K562 (cell line): ENCODE results near the gene KAT2B. TPM values are rescaled to one million over a fixed set of nuclear protein-coding genes. Genes with fewer than 3 reads are reported as not detected.

ENCODE experiments used
- ATAC-seq: fragments of 200-7000 bp; cut with Tn5 transposase; 3 replicates; pipeline ENCODE4 v1.9.1; 2020; ENCODE audit warnings: moderate library complexity
- BruUV-seq: library from RNA; stranded (reverse); fragments of 400-500 nt; replicated peaks from 2 replicates; lab custom pipeline; 2021; lab: Mats Ljungman, UMichigan
- CTCF ChIA-PET: fragments of 300-600 bp; formaldehyde crosslinking; extraction: SDS; loops from one replicate; lab custom pipeline; 2021; ENCODE audit warnings: low intra/inter-chr PET ratio; lab: Yijun Ruan, JAX
- POLR2A ChIA-PET: fragments of 300-600, 350-650 bp; sonication (Branson Sonifier 250); formaldehyde crosslinking; extraction: SDS; loops from one replicate; lab custom pipeline; 2021; ENCODE audit warnings: antibody characterized with exemption, inconsistent platforms; lab: Yijun Ruan, JAX
- DNase-seq, 4 experiments: peaks; one replicate each; pipeline versions ENCODE4 v3.0.0 to v3.0.0-alpha.2; 2011 to 2018; ENCODE audit warnings: low spot score in 3 of 4, mixed read lengths in 3 of 4; ENCODE audit errors: extremely low read depth in 1 of 4
- FAIRE-seq: peaks from 2 replicates; lab custom pipeline; 2011; peaks lifted over from hg19 to GRCh38; lab: Jason Lieb, UNC
- H2AFZ ChIP-seq: 2 replicates; pipeline ENCODE4 v1.6.0; 2011; ENCODE audit warnings: low read depth, low read length, control low read depth, inconsistent platforms
- H3K27ac ChIP-seq: fragments of 200-600 bp; 3 replicates; pipeline ENCODE4 v1.8.0; 2011; ENCODE audit warnings: low read depth, mild to moderate bottlenecking, control low read depth, inconsistent platforms, low read length, moderate library complexity, mixed read lengths; ENCODE audit errors: extremely low read depth
- H3K27me3 ChIP-seq, 2 experiments: fragments of 300-600 bp in 1 of 2; 2 replicates in 1 of 2; 3 replicates in 1 of 2; pipeline versions ENCODE4 v1.6.0 to v1.8.0; 2011; ENCODE audit warnings: inconsistent platforms in 2 of 2, low read length in 2 of 2, mild to moderate bottlenecking in 1 of 2, mixed read lengths in 1 of 2, moderate library complexity in 1 of 2; ENCODE audit not compliant: control insufficient read depth in 2 of 2, insufficient read depth in 2 of 2
- H3K36me3 ChIP-seq: fragments of 300-600 bp; 3 replicates; pipeline ENCODE4 v1.8.0; 2011; ENCODE audit warnings: mild to moderate bottlenecking, low read length, inconsistent platforms; ENCODE audit not compliant: control insufficient read depth, insufficient read depth
- H3K4me1 ChIP-seq, 2 experiments: fragments of 200-600 bp in 1 of 2; replicated peaks in 1 of 2; 2 replicates in 1 of 2; 3 replicates in 1 of 2; pipeline versions ENCODE4 v1.5.1 to v1.8.0; 2011; ENCODE audit warnings: inconsistent platforms in 2 of 2, low read length in 2 of 2, mild to moderate bottlenecking in 1 of 2, mixed read lengths in 1 of 2, moderate library complexity in 1 of 2; ENCODE audit not compliant: control insufficient read depth in 2 of 2, insufficient read depth in 2 of 2
- H3K4me2 ChIP-seq: 2 replicates; pipeline ENCODE4 v1.6.1; 2011; ENCODE audit warnings: low read length, control low read depth, inconsistent platforms, mixed read lengths; ENCODE audit not compliant: insufficient read depth
- H3K4me3 ChIP-seq: fragments of 200-600 bp; sonication (generic), shearing (Covaris generic); 2 replicates; pipeline ENCODE4 v1.5.1; 2016; ENCODE audit warnings: control low read depth, inconsistent platforms
- H3K79me2 ChIP-seq: fragments of 200-600 bp; 3 replicates; pipeline ENCODE4 v1.8.0; 2011; ENCODE audit warnings: low read length, inconsistent platforms; ENCODE audit not compliant: control insufficient read depth, insufficient read depth
- H3K9ac ChIP-seq, 2 experiments: 2 replicates each; pipeline versions ENCODE4 v1.6.0 to v1.6.1; 2011; ENCODE audit warnings: low read depth in 2 of 2, low read length in 2 of 2, control low read depth in 1 of 2, inconsistent platforms in 1 of 2, mild to moderate bottlenecking in 1 of 2, mixed read lengths in 1 of 2; ENCODE audit not compliant: insufficient read depth in 1 of 2
- H3K9me1 ChIP-seq: one replicate; pipeline ENCODE4 v1.6.0; 2011; ENCODE audit warnings: inconsistent platforms, mild to moderate bottlenecking, low read length, moderate library complexity; ENCODE audit not compliant: control insufficient read depth, insufficient read depth
- H3K9me3 ChIP-seq: replicated peaks from 2 replicates; pipeline ENCODE4 v1.5.1; 2011; ENCODE audit warnings: low read depth, low read length, inconsistent platforms; ENCODE audit not compliant: control insufficient read depth, insufficient read depth
- H4K20me1 ChIP-seq: replicated peaks from 2 replicates; pipeline ENCODE4 v1.6.1; 2011; ENCODE audit warnings: low read length, inconsistent platforms, mixed read lengths; ENCODE audit not compliant: control insufficient read depth, insufficient read depth
- BRF1 ChIP-seq: IDR thresholded peaks from 3 replicates; pipeline ENCODE4 v1.6.1; 2011; ENCODE audit warnings: borderline replicate concordance, mild to moderate bottlenecking; ENCODE audit not compliant: insufficient read length; ENCODE audit errors: extremely low read depth
- CHCHD3 ChIP-seq: fragments of 250-450 bp; sonication (Bioruptor Pico); IDR thresholded peaks from 2 replicates; pipeline ENCODE4 v2.1.2; 2022; ENCODE audit warnings: mild to moderate bottlenecking
- FOXJ3 ChIP-seq: sonication (generic); formaldehyde crosslinking; IDR thresholded peaks from 2 replicates; pipeline ENCODE4 v1.4.0; 2020; ENCODE audit warnings: mild to moderate bottlenecking, missing genetic modification reagents
- GATAD2A ChIP-seq: fragments of 450-650 bp; IDR thresholded peaks from 2 replicates; pipeline ENCODE4 v1.6.1; 2017
- HNRNPL ChIP-seq: fragments of 200-400 bp; formaldehyde crosslinking; IDR thresholded peaks from 2 replicates; pipeline ENCODE4 v1.6.1; 2017; ENCODE audit warnings: low read depth, mild to moderate bottlenecking, low read length
- IFI16 ChIP-seq: fragments of 250-450 bp; sonication (Bioruptor Pico); IDR thresholded peaks from 2 replicates; pipeline ENCODE4 v2.1.2; 2022; ENCODE audit warnings: mild to moderate bottlenecking, inconsistent platforms
- NFYB ChIP-seq: IDR thresholded peaks from 2 replicates; pipeline ENCODE4 v1.6.1; 2011; ENCODE audit warnings: mild to moderate bottlenecking, moderate library complexity; ENCODE audit not compliant: insufficient read length; ENCODE audit errors: extremely low read depth
- PHF21A ChIP-seq: fragments of 450-650 bp; IDR thresholded peaks from 2 replicates; pipeline ENCODE4 v1.6.1; 2017; ENCODE audit warnings: low read depth, borderline replicate concordance
- PHTF2 ChIP-seq: fragments of 250-450 bp; sonication (Bioruptor Pico); IDR thresholded peaks from 2 replicates; pipeline ENCODE4 v1.5.0; 2021; ENCODE audit warnings: mild to moderate bottlenecking
- RBM22 ChIP-seq: fragments of 200-400 bp; formaldehyde crosslinking; IDR thresholded peaks from 2 replicates; pipeline ENCODE4 v1.6.1; 2018; ENCODE audit warnings: low read length, low read depth; ENCODE audit not compliant: poor library complexity, severe bottlenecking
- SP1 ChIP-seq: sonication (generic); formaldehyde crosslinking; IDR thresholded peaks from 2 replicates; pipeline ENCODE4 v1.8.1; 2022; ENCODE audit warnings: mild to moderate bottlenecking, missing genetic modification reagents
- TEAD4 ChIP-seq, 2 experiments: sonication (generic) in 1 of 2; formaldehyde crosslinking in 1 of 2; IDR thresholded peaks; 2 replicates each; pipeline versions ENCODE4 v1.6.1 to v1.8.0; 2012 to 2022; ENCODE audit warnings: borderline replicate concordance in 1 of 2, inconsistent platforms in 1 of 2, low read length in 1 of 2, mild to moderate bottlenecking in 1 of 2, missing genetic modification reagents in 1 of 2
- ZBTB8A ChIP-seq: fragments of 450-650 bp; IDR thresholded peaks from 2 replicates; pipeline ENCODE4 v1.6.1; 2018; ENCODE audit warnings: mild to moderate bottlenecking, moderate library complexity; ENCODE audit not compliant: partially characterized antibody
- ZFX ChIP-seq: sonication (generic); formaldehyde crosslinking; IDR thresholded peaks from 2 replicates; pipeline ENCODE4 v1.8.0; 2022; ENCODE audit warnings: mild to moderate bottlenecking, missing genetic modification reagents, moderate library complexity
- ZNF24 ChIP-seq: fragments of 450-650 bp; IDR thresholded peaks from 2 replicates; pipeline ENCODE4 v1.6.1; 2016
- ZNF408 ChIP-seq: fragments of 250-450 bp; sonication (Bioruptor Pico); IDR thresholded peaks from 2 replicates; pipeline ENCODE4 v1.4.0; 2020; ENCODE audit warnings: low read depth, mild to moderate bottlenecking, moderate library complexity
- ZNF586 ChIP-seq: fragments of 450-650 bp; formaldehyde crosslinking; conservative IDR thresholded peaks from 2 replicates; pipeline ENCODE4 v1.4.0; 2020; ENCODE audit warnings: mild to moderate bottlenecking, moderate library complexity
- ZNF589 ChIP-seq: fragments of 200-800 bp; sonication (Bioruptor generic); IDR thresholded peaks from 2 replicates; pipeline ENCODE4 v1.6.1; 2016; ENCODE audit warnings: low read depth, missing genetic modification characterization, missing compliant biosample characterization
- WGBS: fragments of 100-300 bp; shearing (Covaris generic); methylation state at CpG from one replicate; pipeline ENCODE4 v1.1.6; 2016; ENCODE audit warnings: low coverage, mixed read lengths; ENCODE audit not compliant: insufficient coverage; ENCODE audit errors: missing lambda C conversion rate; 5-methylcytosine and 5-hydroxymethylcytosine counted together
- in situ Hi-C: fragments of 300-500 bp; cut with MboI; formaldehyde crosslinking; loops from 4 replicates; pipeline ENCODE4 v1.15.0; 2018; ENCODE audit warnings: inconsistent platforms, mixed read lengths
- intact Hi-C: fragments of 100-400 bp; cut with micrococcal nuclease; formaldehyde crosslinking; loops from 2 replicates; pipeline ENCODE4 v1.14.2; 2022
- polyA plus RNA-seq, 8 experiments: library from polyadenylated mRNA; depleted of rRNA in 4 of 8; stranded (reverse) in 5 of 8; unstranded in 3 of 8; fragments of >200 nt; fragmentation: Nextera tagmentation in 2 of 8; fragmentation: Illumina TruSeq in 1 of 8; extraction: Ambion mirVana in 2 of 8; extraction: Trizol in 1 of 8; gene quantifications; 2 replicates each; pipeline versions ENCODE4 v1.2.1 to v1.2.3, GENCODE V29; 2011 to 2014; ENCODE audit warnings: inconsistent platforms in 1 of 8, missing spikeins in 1 of 8
- total RNA-seq, 7 experiments: library from RNA; depleted of rRNA in 6 of 7; stranded (reverse); fragments of >200 nt in 6 of 7; fragmentation: Illumina TruSeq in 2 of 7; extraction: Trizol in 2 of 7; gene quantifications; 2 replicates each; pipeline versions ENCODE4 v1.2.1 to v1.2.3, GENCODE V29; 2011 to 2021; ENCODE audit warnings: low replicate concordance in 1 of 7
- TF ChIP-seq, protein P1 (sequence below), 3 experiments: IDR thresholded peaks in 2 of 3; conservative IDR thresholded peaks in 1 of 3; 2 replicates each; pipeline ENCODE4 v1.5.1; 2011 to 2012; ENCODE audit warnings: low read length in 3 of 3, mild to moderate bottlenecking in 3 of 3, control low read depth in 2 of 3, improper control_type of control experiment in 1 of 3, inconsistent platforms in 1 of 3, low read depth in 1 of 3, mixed read lengths in 1 of 3, moderate library complexity in 1 of 3; ENCODE audit not compliant: insufficient read depth in 2 of 3

KAT2B gene
- total and polyA plus RNA-seq, 9 of the 15 experiments (the other 6 are each of a cell fraction or from before 2014, with no cell fraction given): 3.3 to 14.9 (median 12.2) TPM

DNA sequence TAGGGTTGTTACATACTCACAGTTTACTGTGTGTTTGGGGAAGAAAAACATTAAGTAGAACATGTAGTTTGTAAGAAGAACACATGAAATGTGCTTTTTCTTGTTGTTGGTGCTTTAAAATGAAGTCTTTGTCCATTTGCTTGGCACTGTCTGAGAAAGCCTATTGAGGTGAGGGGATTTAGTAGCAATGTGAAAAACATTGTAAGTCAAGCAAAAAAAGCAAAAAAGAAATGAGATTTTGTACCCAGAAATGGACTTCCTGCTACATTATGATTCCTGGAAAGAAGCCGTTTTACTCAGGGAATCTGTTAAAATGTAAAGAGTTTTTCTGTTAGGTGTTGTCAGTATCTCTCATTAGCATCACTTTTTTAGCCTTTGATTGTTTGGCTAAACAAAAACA is 59.9 kb downstream of the KAT2B start:
- DNase-seq (no peak), ATAC-seq (no peak), FAIRE-seq (peak; percentile 29)
- H3K79me2 ChIP-seq: no peaks in the 10 kb centered on the region
- H4K20me1 ChIP-seq: no peaks in the 10 kb centered on the region
- ChIA-PET CTCF (no interaction called here), POLR2A (no interaction called here)
- no peak overlapping the region for H3K4me3 ChIP-seq
- H3K9me3 ChIP-seq: no peaks in the 10 kb centered on the region
- TF ChIP-seq ZNF408 (CRISPR knock-in tag): no peak
- no peak for TF ChIP-seq ZNF24
- TF ChIP-seq ZNF589 (CRISPR knock-in tag): no peak
- TF ChIP-seq RBM22: no peak
- no peak for TF ChIP-seq NFYB
- TF ChIP-seq ZBTB8A: no peak
- TF ChIP-seq TEAD4 (IDR thresholded peaks at IDR 0.05; ENCODE audit: low read length): no peak
- no peak for TF ChIP-seq TEAD4 (CRISPR knock-in tag; IDR thresholded peaks at IDR 0.05; ENCODE audit: borderline replicate concordance)
- TF ChIP-seq, protein P1, sequence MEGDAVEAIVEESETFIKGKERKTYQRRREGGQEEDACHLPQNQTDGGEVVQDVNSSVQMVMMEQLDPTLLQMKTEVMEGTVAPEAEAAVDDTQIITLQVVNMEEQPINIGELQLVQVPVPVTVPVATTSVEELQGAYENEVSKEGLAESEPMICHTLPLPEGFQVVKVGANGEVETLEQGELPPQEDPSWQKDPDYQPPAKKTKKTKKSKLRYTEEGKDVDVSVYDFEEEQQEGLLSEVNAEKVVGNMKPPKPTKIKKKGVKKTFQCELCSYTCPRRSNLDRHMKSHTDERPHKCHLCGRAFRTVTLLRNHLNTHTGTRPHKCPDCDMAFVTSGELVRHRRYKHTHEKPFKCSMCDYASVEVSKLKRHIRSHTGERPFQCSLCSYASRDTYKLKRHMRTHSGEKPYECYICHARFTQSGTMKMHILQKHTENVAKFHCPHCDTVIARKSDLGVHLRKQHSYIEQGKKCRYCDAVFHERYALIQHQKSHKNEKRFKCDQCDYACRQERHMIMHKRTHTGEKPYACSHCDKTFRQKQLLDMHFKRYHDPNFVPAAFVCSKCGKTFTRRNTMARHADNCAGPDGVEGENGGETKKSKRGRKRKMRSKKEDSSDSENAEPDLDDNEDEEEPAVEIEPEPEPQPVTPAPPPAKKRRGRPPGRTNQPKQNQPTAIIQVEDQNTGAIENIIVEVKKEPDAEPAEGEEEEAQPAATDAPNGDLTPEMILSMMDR (IDR thresholded peaks at IDR 0.05 in 2 of 3, conservative IDR thresholded peaks at IDR 0.05 in 1 of 3; ENCODE audit: insufficient read depth in 2 of 3, low read depth in 1 of 3, low read length in 3 of 3): no peak
- no peak for TF ChIP-seq HNRNPL
- TF ChIP-seq GATAD2A: no peak
- TF ChIP-seq CHCHD3 (CRISPR knock-in tag): no peak
- no peak for TF ChIP-seq SP1 (CRISPR knock-in tag)
- TF ChIP-seq FOXJ3 (CRISPR knock-in tag): no peak
- TF ChIP-seq PHTF2 (CRISPR knock-in tag): no peak
- TF ChIP-seq IFI16: no peak
- TF ChIP-seq ZFX: no peak
- TF ChIP-seq BRF1: no peak
- TF ChIP-seq ZNF586 (CRISPR knock-in tag): no peak
- TF ChIP-seq PHF21A: no peak
- no TSS peak for BruUV-seq
- no peaks in the 10 kb centered on the region for H3K9me1 ChIP-seq
- WGBS: 5% methylated on average over 1 of the region's 1 CpG
- no peak overlapping the region for H3K27ac ChIP-seq
- no peak overlapping the region for H3K4me2 ChIP-seq
- H3K9ac ChIP-seq: no peak overlapping the region
- intact Hi-C loops (no loop called here), in situ Hi-C loops (no loop called here)
- H2AFZ ChIP-seq: no peak overlapping the region
- H3K27me3 ChIP-seq: no peaks in the 10 kb centered on the region
- H3K36me3 ChIP-seq: 0 out of 3 replicates have a peak, but pooled peaks cover 3% of the 10 kb centered on the region
- H3K4me1 ChIP-seq: no peaks in the 10 kb centered on the region; a peak in 2 of 5 replicates
